Hepatocyte (in vitro differentiated cells): ENCODE data around the gene EIF4G3.

Source experiments
- CTCF ChIP-seq: fragments of 200-600 bp; sonication (generic); IDR thresholded peaks from 2 replicates; pipeline ENCODE4 v1.5.1; 2016; ENCODE audit warnings: antibody characterized with exemption, mild to moderate bottlenecking; ENCODE audit not compliant: poor library complexity
- EZH2 ChIP-seq: fragments of 200-600 bp; sonication (generic); IDR thresholded peaks from 2 replicates; pipeline ENCODE4 v1.6.1; 2016; ENCODE audit warnings: antibody characterized with exemption, mild to moderate bottlenecking, borderline replicate concordance
- EZH2phosphoT487 ChIP-seq: fragments of 200-600 bp; sonication (generic); IDR thresholded peaks from one replicate; pipeline ENCODE4 v1.6.1; 2018; ENCODE audit warnings: antibody characterized with exemption, mild to moderate bottlenecking, low read depth, moderate library complexity; ENCODE audit not compliant: unreplicated experiment, severe bottlenecking

GRCh38 chr1:20786253-20787028, 390.3 kb downstream of the EIF4G3 start:
- TF ChIP-seq CTCF, result no peak
- no peak for TF ChIP-seq EZH2
- TF ChIP-seq EZH2phosphoT487, result no peak
